ENCODE measurements around the gene ZBTB1.

ZBTB1 gene, protein sequence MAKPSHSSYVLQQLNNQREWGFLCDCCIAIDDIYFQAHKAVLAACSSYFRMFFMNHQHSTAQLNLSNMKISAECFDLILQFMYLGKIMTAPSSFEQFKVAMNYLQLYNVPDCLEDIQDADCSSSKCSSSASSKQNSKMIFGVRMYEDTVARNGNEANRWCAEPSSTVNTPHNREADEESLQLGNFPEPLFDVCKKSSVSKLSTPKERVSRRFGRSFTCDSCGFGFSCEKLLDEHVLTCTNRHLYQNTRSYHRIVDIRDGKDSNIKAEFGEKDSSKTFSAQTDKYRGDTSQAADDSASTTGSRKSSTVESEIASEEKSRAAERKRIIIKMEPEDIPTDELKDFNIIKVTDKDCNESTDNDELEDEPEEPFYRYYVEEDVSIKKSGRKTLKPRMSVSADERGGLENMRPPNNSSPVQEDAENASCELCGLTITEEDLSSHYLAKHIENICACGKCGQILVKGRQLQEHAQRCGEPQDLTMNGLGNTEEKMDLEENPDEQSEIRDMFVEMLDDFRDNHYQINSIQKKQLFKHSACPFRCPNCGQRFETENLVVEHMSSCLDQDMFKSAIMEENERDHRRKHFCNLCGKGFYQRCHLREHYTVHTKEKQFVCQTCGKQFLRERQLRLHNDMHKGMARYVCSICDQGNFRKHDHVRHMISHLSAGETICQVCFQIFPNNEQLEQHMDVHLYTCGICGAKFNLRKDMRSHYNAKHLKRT

DNA sequence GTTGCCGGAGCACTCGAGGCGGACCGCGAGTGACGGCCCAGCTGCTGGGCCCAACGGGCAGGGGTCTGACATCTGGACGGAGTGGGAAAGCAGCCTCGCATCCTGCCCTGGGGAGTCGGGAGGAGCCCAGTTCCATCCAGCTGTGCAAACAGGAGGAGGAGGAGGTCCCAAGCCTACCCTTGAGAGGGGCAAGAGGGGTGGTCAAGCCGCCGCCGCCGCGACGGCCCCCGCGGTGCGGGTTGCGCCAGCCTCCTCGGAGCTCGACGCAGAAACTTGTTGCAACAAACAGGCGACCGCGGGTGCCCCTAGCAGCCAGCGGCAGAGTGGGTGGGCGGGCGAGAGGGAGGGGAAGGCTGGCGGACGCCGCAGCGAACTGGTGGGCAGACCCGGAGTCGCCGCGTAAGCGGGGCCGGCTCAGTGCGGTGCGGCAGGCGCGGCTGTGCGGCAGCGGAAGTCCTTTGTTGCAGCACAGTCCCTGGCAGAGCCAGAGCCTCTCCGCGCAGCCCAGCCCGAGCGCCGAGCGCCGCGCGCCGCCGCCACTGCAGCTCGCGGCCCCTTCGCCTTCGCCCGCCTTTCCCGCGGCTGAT lies at the start of gene ZBTB1:
ZBTB1 (plus strand) TSS at position 461 of the 587 bp plus-strand sequence. CDS start 16,735 bp downstream, outside the sequence.
- DNase-seq (ENCODE audit: low spot score), result peak; percentile 93

DNA sequence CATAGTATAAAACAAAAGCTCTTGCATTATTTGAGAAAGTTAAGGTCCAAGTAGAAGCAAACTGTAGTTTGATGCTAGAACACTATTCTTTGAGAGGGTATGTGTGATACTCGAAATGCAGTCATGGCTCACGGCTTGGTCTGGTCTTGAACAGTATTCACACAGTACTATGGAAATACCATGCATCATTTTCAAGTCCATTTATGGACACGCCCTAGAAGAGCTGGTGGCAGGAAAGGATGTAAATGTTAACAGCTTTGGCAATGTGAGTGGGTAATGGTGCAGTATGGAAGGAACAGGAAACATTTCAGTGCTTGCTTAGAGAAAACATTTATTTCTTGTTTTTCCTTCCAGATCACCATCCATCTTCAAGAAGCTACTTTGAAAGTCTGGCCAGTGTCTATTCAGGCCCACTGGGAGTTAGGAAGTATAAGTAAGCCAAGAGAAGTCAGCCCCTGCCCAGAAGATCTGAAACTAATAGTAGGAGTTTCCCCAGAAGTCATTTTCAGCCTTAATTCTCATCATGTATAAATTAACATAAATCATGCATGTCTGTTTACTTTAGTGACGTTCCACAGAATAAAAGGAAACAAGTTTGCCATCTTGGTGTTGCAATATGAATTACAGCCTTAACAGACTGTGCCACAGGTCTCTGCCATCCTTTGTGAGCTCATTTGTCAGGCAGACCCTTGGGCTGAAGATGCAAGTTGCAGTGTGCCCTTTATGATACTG lies 45.0 kb upstream of the ZBTB1 start:
- DNase-seq (ENCODE audit: low spot score), result no peak

DNA sequence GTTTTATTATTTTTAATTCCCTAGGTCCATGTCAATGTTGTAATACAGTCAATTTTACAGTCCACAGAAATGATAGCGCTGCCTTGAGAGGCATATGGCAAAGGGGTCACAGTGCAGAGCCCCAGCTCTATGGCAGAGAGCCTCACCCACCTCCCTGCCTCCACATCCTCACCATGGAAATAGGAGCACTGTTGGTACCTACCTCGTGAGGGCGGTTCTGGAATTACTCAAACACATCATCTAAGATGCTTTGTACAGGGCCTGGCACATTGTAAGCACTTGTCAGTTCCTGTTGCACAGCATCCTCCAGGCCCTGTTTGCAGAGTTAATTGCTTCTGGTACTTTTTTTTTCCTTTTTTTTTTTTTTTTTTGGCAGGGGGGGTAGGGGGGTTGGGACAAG lies 43.3 kb upstream of the ZBTB1 start:
- DNase-seq (ENCODE audit: low spot score), result no peak

DNA sequence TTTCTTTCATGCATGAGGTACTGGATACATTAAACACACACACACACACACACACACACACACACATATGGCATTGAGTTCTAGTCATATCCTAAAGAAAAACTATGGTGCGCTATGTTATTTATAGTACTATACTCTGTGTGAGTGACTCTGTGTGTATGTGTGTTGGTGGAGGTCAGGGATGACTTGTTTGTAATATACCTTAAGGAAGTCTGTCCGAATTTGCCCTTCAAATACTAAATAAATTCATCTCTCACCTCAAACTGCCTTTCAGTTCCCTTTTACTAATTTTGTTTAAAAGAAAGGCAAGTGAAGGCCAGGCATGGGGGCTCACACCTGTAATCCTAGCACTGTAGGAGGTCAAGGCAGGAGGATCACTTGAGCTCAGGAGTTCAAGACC lies 41.4 kb upstream of the ZBTB1 start:
- DNase-seq (ENCODE audit: low spot score), result no peak

DNA sequence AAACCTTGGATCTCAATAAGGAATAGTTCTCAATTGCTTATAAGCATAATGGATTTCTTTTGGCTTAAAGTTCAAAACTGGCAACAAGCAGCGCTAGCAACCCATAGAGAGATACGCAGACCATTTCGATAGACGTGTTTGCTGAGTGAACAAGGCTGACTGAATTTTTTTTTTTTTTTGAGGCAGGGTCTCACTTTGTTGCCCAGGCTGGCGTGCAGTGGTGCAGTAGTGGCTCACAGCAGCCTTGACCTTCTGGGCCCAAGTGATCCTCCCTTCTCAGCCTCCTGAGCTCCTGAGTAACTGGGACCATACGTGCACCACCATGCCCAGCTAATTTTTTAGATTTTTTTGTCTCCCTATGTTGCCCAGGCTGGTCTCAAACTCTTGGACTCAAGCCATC lies 40.7 kb upstream of the ZBTB1 start:
- DNase-seq (ENCODE audit: low spot score), result no peak

DNA sequence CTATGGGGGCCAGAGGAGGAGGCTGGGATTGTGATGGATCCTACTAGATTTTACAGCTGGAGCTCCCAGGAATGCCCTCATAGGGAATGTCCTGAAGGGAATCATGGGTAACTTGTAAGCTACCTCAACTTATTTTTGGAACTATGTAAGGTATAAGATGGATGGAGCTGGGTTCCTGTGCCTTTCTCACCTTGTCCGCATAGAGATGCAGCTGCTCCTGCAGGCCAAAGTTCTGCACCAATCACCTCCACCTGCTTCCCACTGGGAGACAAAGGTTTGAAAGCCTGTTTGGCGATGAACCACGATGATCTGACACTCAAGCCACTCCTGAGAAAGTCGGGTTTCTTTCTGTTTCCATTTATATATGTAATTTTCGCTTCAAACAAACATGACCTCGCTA lies 39.9 kb upstream of the ZBTB1 start:
- no peak for DNase-seq (ENCODE audit: low spot score)

DNA sequence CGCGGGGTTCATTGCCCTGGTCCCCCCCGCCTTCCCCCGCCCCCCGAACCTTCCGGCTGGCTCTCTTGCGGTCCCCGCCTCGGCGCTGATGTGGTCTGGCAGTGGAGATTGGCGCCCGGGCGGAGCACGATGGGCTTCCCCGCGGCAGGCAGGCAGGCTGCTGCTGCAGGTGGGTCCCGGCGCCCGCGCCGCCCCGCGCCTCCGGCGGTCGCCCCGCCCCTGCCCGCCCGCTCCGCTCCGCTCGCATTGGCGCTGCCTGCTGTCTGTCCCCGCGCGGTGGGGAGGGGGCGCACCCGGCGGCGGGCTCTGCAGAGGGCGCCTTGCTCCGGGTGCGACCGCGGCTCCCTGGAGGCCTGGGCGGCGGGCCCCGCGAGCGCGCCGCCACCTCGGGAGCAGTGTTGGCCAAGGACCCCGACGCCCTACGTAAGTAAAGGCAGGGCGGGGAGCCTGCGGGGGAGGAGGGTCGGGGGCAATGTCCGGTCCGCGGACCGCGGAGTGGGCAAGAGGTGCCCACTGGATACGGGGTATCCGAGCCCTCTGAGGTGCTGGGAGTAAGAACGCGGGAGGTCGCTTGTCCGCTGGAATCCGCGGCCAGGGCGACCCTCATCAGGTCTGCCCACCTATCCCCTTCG lies 39.3 kb upstream of the ZBTB1 start, which contains the start of gene AKAP5:
AKAP5 (plus strand) TSS at position 309 of the 632 bp plus-strand sequence. CDS start 2,896 bp downstream, outside the sequence.
- peak; percentile 90 for DNase-seq (ENCODE audit: low spot score)

DNA sequence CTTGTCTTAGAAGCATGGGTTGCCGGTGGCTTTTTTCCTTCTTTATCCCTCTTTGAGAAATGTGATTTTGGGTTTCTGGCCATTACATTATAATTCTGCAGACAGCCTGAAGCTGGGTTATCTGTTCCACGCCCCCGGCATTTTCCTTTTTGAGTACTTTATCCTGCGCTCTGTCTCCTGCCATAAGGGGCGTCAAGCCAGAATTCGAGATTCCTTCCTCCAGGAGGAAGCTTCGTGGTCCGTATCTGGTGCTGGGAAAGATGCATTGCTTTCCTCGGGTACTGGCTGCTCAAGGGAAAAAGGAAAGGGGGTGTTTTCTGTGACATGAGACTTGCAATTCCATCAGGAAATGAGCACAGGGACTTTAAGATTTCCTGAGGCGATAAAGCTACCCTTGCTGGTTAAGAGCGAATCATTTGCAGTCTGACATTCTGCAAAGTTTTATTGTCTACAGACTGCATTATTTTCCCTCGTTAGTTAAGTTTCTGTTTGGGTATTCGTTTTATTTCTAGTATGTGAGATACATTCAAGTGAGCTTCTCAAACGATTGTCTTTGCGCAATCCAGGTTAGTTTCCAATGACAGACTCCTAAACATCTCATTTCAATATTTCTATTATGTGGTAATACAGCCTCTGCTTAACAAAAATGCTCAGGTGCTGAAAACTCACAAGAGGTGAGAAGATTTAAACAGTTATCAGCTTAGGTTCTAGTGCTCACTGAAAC lies 38.6 kb upstream of the ZBTB1 start:
- DNase-seq (ENCODE audit: low spot score), result peak; percentile 64

DNA sequence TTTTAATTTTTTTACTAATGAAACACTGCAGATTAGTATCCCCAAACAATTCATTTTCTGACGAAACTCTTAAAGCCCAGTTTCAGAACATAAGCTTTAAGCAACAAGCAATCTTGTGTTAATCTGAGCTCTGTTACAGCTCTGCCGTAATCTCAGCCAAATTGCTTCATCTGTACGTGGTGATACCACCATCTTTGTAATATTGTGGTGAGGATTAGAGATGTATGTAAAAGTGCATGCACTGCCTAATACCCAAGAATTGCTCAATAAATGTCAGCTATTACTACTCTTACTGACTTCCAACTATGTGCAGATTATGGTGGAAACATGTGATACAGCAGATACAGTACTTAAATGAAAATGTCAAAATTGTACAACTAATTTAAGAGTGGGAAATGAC lies 37.5 kb upstream of the ZBTB1 start:
- DNase-seq (ENCODE audit: low spot score), result no peak

DNA sequence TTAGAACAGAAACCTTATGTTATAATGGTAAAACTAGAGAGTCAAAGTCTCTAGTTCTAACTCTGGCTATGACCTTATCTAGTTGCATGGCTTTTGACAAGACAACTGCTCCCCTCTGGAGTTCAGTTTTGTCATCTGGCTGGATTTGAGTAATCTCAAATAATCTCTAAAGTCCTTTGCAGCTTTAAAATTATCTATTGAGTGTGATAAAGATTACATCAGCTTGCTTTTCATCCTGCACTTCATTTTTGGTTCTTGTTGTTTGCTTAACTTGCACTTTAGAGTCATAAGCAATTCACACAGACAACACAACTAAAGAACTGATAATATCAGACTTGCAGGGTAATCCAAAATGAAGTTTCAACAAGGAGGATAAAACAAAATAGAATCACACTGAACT lies 37.0 kb upstream of the ZBTB1 start:
- no peak for DNase-seq (ENCODE audit: low spot score)

DNA sequence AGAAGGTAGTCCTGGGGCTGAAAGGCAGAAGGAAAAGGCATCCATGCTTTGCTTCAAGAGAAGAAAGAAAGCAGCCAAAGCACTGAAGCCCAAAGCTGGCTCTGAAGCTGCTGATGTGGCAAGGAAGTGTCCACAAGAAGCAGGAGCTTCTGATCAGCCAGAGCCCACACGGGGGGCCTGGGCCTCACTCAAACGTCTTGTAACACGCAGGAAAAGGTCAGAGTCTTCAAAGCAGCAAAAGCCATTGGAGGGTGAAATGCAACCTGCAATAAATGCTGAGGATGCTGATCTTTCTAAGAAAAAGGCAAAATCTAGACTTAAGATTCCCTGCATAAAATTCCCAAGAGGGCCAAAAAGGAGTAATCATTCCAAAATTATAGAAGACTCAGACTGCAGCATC lies 36.1 kb upstream of the ZBTB1 start:
- DNase-seq (ENCODE audit: low spot score), result no peak

DNA sequence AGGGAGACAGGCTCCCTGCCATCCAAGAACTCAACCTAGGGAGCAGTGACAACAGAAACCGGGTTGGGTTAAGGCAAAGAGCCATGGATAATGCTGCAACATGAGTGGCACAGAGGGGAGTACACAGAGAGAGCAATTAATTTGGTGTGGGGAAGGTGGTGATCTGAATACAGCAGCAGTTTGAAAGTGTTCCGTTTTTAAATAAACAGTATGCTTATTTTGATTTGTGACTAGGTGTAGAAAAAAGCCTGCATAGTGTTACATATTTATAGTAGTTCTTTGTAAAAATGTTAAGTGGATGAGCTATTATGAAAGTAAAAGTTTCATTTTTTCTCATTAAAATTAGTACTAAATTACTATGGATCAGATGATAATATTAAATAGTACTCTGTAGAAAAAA lies 30.5 kb upstream of the ZBTB1 start:
- DNase-seq (ENCODE audit: low spot score), result no peak

DNA sequence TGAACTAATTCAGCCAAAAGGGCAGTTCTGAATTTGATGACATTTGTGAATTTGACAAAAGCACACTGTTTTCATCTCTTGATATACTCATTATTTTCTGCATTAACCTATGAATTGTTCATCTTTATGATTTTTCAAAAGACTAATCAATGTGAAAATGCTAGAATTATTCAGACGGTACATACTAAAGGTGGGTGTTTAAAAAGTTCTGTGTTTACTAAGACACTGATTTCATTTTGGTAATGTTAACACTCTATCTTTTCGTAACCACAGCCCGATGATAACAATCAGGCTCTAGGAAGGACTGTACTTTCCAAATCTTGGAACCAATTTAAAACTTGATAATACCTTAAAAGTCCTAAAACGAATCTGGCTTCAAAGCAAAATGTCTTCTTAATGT lies 29.9 kb upstream of the ZBTB1 start:
- DNase-seq (ENCODE audit: low spot score), result no peak

DNA sequence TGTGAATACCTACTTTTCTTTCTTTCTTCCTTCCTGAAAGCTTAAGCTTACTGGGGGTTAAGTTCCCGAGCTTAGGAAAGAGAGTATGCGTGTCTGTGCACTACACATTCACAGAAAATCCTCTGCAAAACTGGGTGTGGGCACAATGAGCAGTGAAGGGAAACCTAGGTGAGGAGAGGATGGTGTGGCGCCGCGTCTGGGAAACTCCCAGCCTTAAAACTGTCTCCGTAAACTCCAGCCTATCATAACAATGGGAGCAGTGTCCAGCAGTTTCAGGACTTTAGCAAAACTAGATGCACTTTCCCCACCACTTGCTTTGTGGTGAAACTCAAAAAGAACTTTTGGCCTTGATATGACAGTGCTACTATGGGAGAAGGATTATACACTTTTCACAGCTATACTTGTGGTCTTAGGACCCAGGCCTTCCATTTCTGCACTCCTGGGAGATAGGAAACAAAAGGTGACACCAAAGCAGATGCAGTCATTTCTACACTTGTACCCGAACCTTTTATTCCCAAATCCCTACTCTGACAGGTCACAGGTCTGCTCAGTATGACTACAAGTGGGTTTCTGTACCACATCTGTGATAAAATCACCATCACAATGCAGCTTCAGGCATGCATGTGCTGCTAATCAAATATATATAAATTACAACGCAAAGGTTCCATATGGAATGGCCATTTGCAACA lies 28.8 kb upstream of the ZBTB1 start:
- no peak for DNase-seq (ENCODE audit: low spot score)

DNA sequence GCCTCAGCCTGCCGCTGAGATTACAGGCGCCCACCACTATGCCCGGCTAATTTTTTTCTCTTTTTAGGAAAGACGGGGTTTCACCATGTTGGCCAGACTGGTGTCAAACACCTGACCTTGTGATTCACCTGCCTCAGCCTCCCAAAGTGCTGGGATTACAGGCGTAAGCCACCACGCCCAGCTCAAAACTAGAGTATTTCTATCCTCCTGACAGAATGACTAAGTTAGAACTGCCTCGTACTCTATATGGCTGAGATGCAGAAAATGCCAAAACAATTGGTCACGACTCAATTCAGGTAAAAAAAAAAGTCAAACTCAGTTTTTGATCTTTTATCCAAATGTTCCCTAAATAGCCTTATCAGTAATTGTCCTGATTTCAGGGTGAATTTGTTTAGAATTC lies 28.1 kb upstream of the ZBTB1 start:
- no peak for DNase-seq (ENCODE audit: low spot score)

DNA sequence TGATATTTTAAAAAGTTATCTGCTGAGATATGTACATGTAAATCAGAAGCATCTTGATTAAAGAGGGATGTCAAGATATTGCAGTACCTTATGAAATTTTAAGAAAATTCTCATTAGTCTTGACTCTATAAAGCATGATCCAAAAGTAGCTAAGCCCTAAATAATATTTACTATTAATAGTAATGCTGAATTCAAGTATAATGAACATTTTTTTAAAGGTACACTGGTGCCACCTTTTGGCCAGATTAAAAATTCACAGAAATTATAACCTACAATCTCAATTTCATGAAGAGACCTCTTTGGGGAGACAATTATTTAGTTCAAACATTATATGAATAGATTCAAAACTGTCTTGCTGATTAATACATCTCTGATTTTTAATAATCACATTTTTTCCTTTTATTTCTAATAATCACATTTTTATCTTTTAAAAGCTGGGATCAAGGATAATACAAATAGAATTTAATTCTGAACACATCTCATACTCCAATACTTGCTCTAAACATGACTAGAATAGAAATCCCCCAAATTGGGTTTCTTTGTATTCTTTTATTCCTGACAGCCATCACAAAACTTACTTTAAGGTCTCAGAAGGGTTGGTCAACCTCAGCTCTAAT lies 25.8 kb upstream of the ZBTB1 start:
- DNase-seq (ENCODE audit: low spot score), result no peak

DNA sequence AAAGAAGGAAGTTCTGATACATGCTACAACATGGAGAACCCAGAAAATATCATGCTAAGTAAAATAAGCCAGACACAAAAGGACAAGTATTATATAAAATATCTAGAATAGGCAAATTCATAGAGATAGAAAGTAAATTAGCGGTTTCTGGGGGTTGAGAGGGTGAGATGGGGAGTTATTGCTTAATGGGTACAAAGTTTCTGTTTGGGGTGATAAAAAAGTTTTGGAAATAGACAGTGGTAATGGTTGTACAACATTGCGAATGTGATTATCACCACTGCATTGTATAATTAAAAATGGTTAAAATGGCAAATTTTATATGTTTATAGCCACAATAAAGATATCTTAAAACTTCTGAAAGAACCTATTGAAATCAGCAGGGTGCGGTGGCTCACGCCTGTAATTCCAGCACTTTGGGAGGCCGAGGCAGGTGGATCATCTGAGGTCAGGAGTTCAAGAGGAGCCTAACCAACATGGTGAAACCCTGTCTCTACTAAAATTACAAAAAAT lies 15.9 kb upstream of the ZBTB1 start:
- no peak for DNase-seq (ENCODE audit: low spot score)

DNA sequence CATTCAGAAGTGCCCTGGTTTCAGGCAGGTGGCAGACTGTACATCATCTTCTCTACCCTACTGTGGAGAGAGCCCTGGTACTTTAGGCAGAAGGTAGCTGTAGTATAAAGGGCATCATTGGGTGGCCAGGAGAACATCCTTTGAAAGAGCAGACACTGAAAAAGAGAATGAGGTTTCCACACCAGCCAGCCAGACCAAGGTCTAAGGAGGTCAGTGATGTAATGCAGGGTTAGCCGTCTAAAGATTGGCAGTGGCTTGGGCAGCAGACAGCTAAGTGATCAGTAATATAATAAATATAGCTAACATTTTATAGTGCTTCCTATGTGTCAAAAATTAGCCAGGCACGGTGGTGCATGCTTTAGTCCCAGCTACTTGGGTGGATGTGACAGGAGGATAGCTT lies 12.9 kb upstream of the ZBTB1 start:
- DNase-seq (ENCODE audit: low spot score), result no peak

DNA sequence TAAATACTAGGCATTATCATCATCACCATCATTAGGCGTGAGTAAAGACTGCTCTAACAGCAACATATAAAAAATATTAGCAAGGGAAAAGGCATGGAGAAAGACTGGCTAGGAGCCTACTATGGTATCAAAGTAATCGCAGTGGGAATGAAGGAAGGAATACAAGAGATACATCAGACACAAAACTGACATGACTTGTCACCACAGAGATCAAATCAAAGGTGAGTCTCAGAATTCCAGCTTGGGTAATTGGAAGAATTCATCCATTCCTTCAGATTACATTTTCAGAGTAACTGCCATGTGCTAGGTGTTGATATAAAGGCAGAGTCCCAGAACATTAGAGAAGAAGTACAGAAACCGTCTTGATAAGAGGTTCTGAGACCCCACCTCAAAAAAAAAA lies 11.1 kb upstream of the ZBTB1 start:
- DNase-seq (ENCODE audit: low spot score), result no peak

DNA sequence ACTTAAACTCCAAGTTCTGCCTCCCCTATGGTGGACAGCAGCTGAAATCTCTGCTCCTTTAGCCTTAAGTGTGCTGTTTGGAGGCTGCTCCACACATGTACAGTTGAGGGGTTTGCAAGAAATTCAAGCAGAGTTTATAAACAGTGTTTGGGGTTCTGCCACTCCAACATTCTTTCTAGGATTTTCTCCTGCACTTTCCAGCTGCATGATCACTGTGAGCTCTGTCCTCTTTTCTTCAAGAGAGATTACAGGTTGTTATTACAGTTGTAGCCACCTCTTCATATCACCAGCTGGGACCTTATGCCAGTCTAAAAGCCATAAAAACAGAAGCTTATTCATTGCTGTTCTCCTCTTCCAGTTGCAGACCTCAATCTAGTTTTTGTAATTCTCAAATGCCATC lies 9.3 kb upstream of the ZBTB1 start:
- no peak for DNase-seq (ENCODE audit: low spot score)
